ENCODE results near the gene HM13. TPM values are rescaled to one million over a fixed set of nuclear protein-coding genes. Genes with fewer than 3 reads are reported as not detected.

Gene HM13
- total and polyA plus RNA-seq, 2 of the 13 experiments (the other 11 are each of a cell fraction or from before 2014, with no cell fraction given): 118 to 243 TPM

DNA sequence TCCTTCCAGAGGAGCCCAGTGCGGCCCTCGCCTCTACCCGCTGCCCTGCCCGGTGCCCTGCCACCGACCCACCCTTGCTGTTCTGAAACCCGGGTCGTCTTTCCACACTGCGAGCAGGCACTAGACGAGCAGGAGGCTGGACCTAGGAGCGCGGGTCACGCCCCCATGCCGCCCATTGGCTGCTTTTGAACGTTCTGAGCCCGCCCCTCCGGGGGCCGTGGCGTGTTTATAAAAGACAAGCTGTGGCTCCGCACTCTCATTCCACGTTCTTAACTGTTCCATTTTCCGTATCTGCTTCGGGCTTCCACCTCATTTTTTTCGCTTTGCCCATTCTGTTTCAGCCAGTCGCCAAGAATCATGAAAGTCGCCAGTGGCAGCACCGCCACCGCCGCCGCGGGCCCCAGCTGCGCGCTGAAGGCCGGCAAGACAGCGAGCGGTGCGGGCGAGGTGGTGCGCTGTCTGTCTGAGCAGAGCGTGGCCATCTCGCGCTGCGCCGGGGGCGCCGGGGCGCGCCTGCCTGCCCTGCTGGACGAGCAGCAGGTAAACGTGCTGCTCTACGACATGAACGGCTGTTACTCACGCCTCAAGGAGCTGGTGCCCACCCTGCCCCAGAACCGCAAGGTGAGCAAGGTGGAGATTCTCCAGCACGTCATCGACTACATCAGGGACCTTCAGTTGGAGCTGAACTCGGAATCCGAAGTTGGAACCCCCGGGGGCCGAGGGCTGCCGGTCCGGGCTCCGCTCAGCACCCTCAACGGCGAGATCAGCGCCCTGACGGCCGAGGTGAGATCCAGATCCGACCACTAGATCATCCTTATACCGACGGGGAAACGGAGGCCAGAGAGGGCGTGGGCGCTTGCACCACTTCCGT is 91.0 kb downstream of the HM13 start, which contains the start of gene ID1 (continued):
- TF ChIP-seq, protein P1, sequence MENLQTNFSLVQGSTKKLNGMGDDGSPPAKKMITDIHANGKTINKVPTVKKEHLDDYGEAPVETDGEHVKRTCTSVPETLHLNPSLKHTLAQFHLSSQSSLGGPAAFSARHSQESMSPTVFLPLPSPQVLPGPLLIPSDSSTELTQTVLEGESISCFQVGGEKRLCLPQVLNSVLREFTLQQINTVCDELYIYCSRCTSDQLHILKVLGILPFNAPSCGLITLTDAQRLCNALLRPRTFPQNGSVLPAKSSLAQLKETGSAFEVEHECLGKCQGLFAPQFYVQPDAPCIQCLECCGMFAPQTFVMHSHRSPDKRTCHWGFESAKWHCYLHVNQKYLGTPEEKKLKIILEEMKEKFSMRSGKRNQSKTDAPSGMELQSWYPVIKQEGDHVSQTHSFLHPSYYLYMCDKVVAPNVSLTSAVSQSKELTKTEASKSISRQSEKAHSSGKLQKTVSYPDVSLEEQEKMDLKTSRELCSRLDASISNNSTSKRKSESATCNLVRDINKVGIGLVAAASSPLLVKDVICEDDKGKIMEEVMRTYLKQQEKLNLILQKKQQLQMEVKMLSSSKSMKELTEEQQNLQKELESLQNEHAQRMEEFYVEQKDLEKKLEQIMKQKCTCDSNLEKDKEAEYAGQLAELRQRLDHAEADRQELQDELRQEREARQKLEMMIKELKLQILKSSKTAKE (CRISPR knock-in tag; IDR thresholded peaks at IDR 0.05; ENCODE audit: borderline replicate concordance): peak; percentile 92
- TF ChIP-seq ZNF543 (CRISPR knock-in tag; IDR thresholded peaks at IDR 0.05) (peak; percentile 96), ZFX (CRISPR knock-in tag; IDR thresholded peaks at IDR 0.05; ENCODE audit: low read depth) (peak; percentile 86), NFRKB (IDR thresholded peaks at IDR 0.05) (no peak), ZMYM3 (CRISPR knock-in tag; IDR thresholded peaks at IDR 0.05) (peak; percentile 86), POLR2AphosphoS2 (IDR thresholded peaks at IDR 0.05; ENCODE audit: low read depth, low read length) (peak; percentile 99), PHF8 (CRISPR knock-in tag; IDR thresholded peaks at IDR 0.05) (peak; percentile 84), CENPX (CRISPR knock-in tag; IDR thresholded peaks at IDR 0.05) (no peak), STAG1 (CRISPR knock-in tag; IDR thresholded peaks at IDR 0.05) (peak; percentile 26; the same call in 1 of the 2 replicates), PAF1 (CRISPR knock-in tag; IDR thresholded peaks at IDR 0.05) (peak; percentile 97), CREB1 (IDR thresholded peaks at IDR 0.05) (peak; percentile 66), CREB1 (CRISPR knock-in tag; IDR thresholded peaks at IDR 0.05) (no peak)
- TF ChIP-seq, protein P2, sequence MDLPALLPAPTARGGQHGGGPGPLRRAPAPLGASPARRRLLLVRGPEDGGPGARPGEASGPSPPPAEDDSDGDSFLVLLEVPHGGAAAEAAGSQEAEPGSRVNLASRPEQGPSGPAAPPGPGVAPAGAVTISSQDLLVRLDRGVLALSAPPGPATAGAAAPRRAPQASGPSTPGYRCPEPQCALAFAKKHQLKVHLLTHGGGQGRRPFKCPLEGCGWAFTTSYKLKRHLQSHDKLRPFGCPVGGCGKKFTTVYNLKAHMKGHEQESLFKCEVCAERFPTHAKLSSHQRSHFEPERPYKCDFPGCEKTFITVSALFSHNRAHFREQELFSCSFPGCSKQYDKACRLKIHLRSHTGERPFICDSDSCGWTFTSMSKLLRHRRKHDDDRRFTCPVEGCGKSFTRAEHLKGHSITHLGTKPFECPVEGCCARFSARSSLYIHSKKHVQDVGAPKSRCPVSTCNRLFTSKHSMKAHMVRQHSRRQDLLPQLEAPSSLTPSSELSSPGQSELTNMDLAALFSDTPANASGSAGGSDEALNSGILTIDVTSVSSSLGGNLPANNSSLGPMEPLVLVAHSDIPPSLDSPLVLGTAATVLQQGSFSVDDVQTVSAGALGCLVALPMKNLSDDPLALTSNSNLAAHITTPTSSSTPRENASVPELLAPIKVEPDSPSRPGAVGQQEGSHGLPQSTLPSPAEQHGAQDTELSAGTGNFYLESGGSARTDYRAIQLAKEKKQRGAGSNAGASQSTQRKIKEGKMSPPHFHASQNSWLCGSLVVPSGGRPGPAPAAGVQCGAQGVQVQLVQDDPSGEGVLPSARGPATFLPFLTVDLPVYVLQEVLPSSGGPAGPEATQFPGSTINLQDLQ (CRISPR knock-in tag; IDR thresholded peaks at IDR 0.05): peak; percentile 95
- TF ChIP-seq, protein P3, sequence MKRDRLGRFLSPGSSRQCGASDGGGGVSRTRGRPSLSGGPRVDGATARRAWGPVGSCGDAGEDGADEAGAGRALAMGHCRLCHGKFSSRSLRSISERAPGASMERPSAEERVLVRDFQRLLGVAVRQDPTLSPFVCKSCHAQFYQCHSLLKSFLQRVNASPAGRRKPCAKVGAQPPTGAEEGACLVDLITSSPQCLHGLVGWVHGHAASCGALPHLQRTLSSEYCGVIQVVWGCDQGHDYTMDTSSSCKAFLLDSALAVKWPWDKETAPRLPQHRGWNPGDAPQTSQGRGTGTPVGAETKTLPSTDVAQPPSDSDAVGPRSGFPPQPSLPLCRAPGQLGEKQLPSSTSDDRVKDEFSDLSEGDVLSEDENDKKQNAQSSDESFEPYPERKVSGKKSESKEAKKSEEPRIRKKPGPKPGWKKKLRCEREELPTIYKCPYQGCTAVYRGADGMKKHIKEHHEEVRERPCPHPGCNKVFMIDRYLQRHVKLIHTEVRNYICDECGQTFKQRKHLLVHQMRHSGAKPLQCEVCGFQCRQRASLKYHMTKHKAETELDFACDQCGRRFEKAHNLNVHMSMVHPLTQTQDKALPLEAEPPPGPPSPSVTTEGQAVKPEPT (CRISPR knock-in tag; IDR thresholded peaks at IDR 0.05; ENCODE audit: low read depth): peak; percentile 22
- TF ChIP-seq, protein P4, sequence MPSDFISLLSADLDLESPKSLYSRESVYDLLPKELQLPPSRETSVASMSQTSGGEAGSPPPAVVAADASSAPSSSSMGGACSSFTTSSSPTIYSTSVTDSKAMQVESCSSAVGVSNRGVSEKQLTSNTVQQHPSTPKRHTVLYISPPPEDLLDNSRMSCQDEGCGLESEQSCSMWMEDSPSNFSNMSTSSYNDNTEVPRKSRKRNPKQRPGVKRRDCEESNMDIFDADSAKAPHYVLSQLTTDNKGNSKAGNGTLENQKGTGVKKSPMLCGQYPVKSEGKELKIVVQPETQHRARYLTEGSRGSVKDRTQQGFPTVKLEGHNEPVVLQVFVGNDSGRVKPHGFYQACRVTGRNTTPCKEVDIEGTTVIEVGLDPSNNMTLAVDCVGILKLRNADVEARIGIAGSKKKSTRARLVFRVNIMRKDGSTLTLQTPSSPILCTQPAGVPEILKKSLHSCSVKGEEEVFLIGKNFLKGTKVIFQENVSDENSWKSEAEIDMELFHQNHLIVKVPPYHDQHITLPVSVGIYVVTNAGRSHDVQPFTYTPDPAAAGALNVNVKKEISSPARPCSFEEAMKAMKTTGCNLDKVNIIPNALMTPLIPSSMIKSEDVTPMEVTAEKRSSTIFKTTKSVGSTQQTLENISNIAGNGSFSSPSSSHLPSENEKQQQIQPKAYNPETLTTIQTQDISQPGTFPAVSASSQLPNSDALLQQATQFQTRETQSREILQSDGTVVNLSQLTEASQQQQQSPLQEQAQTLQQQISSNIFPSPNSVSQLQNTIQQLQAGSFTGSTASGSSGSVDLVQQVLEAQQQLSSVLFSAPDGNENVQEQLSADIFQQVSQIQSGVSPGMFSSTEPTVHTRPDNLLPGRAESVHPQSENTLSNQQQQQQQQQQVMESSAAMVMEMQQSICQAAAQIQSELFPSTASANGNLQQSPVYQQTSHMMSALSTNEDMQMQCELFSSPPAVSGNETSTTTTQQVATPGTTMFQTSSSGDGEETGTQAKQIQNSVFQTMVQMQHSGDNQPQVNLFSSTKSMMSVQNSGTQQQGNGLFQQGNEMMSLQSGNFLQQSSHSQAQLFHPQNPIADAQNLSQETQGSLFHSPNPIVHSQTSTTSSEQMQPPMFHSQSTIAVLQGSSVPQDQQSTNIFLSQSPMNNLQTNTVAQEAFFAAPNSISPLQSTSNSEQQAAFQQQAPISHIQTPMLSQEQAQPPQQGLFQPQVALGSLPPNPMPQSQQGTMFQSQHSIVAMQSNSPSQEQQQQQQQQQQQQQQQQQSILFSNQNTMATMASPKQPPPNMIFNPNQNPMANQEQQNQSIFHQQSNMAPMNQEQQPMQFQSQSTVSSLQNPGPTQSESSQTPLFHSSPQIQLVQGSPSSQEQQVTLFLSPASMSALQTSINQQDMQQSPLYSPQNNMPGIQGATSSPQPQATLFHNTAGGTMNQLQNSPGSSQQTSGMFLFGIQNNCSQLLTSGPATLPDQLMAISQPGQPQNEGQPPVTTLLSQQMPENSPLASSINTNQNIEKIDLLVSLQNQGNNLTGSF (CRISPR knock-in tag; IDR thresholded peaks at IDR 0.05): peak; percentile 20

Measured in HepG2 (cell line).